Activated CD8-positive, alpha-beta memory T cell treated with anti-CD3 and anti-CD28 coated beads, Interleukin-2, amount 50 U/mL, for 24 hours (primary cell): Measurements from ENCODE around the gene GPS1.

Experiments used
- DNase-seq: peaks from one replicate; pipeline ENCODE4 v3.0.0-alpha.2; 2020; ENCODE audit errors: extremely low read depth

Gene GPS1

DNA sequence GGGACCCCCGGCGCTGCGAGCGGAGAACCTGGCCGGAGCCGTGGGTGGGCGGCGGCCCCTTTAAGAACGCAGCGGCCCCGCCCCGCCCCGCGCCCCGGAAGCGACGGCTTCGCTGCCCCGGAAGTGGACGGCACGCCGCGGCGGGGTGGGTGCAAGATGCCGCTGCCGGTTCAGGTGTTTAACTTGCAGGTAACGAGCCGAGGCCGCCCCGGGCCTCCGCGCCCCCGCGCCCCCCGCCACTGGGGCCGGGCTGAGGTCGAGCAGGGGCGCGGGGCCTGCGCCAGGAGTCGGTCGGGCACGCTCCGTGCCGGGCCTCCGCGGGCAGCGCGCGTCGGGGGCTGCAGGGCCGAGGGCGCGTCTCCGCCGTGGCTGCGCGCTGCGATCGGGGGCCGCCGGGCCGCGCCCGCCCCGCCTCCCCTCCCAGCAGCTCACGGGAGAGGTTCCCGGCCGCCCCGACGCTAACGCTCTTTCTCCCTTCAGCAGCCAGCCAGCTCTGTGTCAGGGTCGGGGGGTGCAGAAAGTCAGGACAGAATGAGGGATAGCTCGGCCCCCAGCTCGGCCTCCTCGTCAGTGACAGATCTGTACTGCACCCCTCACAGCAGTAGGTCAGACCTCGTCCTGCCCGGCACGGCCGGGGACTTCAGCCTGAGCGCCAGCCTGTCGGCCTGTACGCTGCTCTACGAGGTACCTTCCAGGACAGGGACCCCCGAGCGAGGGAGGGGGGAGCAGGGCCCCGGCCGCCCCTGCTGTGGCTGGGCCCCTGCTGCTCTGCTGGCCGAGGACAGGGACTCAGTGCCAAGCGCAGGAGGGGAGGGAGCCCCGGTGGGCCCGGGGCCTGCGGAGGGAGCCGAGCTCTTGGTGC, at the start of gene GPS1, which contains the start of gene RFNG:
Gene GPS1, plus strand, starts transcription at position 123 of the 862 bp plus-strand sequence. Its CDS starts 34 bp downstream, at position 157.
Gene RFNG, minus strand, starts transcription at position 36 of the 862 bp plus-strand sequence. CDS start 45 bp downstream, outside the sequence.
- peak; percentile 63 for DNase-seq

DNA sequence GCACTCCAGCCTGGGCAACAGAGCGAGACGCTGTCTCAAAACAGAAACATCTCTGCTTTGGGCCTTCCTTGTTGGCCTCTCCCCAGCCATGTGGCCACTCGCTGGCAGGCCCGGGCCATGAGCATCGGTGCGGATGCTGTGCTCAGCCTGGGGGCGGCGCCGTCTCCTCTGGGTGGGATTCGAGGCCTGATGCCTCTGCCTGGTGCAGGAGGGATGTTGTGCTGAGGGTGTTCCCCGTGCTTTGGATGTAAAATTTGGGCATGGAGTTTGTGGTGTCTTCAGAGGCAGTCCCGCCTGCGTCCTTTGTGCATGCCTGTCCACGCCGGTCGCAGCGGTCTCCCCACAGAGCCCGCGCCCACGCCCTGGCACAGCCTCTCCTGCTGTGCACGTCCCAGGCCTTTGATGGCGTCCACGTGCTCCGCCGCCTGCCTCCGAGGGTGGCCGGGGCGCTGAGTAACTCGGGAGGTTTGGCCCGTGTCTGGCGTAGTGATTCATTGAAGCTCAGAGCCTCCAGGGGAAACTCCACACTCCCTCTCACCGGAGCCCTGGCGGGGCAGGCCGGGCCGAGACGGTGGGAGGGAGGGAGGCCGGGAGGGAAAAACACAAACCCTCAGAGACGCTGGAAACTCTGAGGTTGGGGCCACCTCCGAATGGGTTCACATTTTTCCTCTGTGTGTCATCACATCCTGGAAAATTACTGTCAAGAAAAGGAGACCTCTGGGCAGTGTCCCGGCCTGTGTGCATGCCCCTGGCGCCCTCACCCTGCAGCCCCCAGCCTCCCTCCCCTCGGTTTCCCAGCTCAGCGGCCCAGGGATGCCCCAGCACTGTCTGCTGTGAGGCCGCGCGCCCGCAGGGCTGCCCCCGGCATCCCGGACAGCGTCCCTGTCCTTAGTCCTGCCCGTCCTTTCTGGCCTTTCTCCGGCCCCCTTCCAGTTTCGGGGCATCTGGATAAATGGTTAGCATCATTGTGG, 48.0 kb upstream of the GPS1 start:
- no peak for DNase-seq

DNA sequence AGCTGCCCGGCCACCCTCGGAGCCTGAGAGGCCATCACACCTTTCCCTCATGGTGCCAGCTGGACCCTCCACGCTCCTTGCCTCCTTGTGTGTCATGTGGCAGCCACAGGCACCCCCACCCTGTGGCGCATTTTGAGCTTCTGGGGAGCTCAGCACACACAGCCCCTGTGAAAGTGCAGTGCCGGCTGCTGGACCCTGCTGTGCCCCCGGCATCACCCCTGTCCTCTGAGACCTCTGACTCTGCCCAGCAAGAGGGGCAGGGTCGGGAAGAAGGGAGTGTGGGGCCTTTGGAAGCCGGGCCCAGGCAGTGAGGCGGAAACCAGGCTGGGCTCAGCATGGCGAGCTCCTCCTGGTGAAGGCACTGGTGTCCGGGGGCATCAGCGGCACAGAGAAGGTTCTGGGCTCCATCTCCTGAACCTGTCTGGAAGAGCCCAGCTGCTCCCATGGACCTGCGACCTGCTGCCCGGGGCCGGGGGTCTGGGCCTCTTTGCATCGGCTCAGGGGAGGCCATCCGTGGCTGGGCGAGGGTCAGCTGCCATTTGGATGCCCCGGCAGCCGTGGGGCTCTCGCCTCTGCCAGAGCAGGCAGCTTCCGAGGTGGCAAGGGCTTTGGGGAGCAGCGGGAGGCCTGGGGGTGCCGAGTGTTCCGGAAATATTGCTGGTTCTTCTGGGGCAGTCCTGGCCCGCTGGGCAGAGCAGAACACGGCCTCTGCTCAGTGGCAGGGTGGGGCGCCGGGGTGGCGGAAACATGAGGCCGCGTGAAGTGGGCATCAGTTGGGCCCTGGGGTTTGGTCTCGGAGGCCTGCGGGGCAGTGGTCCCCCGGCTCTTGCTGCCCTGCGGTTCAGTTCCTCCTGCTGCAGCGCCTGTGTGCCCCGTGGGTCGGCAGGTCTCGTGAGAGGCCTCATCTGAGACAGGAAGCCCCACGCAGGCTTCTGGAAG, 46.9 kb upstream of the GPS1 start:
- no peak for DNase-seq

DNA sequence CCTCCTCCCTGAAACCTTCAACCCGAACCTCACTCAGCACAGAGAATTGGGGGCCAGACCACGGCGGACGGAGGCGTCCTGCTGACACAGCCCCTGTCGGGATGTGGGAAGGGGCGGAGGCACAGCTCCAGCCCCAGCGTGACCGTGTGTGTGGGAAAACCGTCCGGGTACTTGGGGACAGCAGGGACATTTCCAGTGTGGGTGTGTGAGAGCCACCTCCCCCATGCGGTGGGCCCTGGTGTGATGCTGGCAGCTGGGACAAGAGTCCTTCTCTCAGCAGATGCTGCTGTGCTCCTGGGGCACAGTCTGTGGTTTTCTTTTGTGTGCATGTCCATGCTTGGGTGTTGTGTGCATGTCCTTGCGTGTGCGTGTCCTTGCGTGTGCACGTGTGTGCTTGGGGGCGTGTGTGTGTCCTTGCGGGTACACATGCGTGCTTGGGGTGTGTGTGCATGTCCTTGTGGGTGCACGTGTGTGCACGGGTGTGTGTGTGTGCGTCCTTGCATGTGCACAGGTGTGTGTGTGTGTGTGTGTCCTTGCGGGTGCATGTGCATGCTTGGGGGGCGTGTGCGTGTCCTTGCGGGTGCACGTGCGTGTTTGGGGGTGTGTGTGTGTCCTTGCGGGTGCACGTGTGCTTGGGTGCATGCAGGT, 45.9 kb upstream of the GPS1 start:
- no peak for DNase-seq

DNA sequence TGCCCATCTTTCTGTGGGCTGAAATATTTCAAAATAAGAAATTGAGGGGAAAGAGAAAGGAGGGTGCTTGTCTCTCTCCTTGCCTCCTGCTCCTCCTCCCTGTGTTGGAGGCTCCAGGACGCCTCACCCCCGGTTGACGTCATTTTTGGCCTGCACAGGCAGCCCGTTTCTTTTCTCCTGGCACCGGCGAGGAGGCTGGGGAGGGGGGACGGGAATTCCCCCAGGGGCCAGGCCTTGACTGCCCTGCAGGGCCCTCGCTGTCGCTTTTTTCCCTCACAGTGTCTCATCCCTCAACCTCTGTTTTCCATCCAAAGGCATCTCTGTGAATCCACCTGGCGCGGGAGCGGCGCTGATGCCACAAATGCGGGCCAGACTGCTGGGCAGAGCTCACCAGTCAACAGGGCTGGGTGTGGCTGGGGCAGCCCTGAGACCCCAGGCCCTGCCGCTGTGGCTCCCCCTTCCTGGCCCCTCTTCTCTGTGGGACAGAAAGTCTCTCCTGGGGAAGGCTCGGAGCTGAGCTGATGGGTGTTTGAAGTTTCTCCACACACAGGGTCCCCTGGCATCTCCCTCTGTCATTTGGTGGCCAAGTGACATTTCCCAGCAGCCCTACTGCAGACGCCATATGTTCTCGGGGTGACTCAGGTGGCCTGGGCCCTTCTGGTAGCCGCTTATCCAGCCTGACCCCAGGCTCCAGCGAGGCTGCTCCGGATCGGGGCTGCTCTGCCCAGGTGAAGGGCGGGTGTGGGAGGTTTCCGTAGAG, 45.0 kb upstream of the GPS1 start:
- DNase-seq, result no peak

DNA sequence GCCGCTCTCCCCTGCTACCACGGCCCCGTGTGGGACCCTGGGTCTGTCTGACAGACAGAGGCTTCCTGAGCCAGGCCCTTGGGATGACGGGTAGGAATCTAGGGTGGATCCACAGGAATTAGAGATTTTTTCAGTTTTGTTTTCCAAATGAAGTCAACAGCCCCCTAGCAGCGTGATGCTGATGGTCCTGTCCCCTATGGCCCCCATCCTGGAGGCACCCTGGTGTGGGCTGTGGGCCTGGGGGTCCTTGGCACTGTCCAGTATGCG, 44.5 kb upstream of the GPS1 start:
- DNase-seq, result no peak

DNA sequence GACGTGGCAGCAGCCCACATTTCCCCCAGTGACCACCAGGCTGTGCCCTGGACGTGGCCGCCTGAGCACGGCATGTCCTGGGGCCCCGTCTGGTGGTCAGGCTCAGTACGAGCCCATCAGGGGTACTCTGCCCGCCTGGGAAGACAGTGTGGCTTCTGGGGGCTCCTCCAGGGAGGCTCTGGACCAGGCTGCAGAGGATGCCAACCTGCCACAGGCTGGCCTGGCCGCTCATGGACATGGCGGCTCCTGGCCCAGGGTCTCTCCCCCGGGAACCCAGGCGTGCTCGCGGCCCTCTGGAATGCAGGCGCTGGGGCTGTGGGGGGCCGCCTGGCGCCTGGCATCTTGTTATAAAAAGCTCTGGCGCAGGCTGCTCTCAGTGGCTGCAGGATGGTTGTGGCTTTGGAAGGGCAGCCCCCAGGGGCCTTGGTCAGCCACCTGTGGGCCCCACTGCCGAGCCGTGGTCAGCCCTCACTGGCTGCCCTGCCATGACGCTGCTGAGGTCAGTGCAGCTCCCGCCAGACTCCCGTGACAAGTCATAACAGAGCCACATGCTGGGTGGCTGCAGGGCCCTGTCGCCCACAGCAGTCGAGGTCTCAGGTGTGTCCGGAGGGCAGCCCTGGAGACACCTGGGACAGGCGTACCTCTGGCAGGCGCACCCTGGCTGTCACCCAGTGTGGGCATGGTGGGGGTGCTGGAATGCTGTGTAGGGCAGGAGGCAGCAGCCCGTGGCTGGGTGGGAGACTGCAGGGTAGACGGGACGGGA, 44.0 kb upstream of the GPS1 start:
- DNase-seq, result no peak

DNA sequence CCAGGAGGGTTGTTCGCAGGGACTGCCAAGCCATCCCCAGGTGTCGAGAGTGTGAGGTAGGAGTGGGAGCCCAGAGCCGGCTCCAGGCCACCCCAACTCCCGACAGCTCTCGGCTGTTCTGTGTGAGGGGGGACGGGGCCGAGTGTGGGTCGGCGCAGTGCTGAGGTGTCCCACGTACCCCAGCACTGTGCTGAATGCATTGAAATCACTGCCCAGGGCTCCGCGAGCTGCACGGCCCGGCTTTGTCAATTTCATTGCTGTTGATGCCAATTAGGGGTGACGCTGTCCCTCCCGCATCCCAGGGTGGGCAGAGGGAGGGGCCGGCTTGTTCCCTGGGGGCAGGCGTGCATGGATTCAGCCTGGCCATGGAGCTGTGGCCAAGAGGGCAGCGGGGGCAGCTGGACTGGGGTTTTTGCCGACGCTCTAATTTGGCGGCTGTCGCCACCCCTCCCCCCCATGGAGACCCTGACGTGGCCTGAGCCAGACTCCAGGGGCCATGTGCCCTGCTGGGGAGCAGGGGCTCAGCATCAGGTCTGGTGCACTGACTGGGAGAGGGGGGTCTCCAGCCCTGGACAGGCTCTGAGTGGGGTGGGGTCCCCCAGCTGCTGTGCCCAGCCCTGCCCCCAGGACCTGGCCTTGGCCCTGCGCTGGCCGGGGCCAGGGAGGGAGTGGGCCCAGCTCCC, 43.3 kb upstream of the GPS1 start:
- DNase-seq, result no peak

DNA sequence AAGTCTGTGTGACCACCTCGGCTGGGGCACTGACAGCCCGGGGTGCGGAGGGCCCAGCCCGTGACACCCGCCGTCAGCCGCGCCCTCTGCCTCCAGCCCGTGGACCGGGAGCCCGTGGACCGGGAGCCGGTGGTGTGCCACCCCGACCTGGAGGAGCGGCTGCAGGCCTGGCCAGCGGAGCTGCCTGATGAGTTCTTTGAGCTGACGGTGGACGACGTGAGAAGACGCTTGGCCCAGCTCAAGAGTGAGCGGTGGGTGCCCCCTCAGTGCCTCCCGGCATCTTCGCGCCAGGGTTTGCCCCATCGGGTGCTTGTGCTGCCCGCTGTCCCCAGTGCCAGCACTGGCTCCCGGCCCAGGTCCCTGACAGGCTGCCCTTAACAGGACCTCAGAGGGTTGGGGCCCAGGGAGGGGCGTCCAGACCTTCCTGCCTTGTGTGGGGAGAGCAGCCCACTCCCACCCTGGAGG, 42.7 kb upstream of the GPS1 start:
- no peak for DNase-seq

DNA sequence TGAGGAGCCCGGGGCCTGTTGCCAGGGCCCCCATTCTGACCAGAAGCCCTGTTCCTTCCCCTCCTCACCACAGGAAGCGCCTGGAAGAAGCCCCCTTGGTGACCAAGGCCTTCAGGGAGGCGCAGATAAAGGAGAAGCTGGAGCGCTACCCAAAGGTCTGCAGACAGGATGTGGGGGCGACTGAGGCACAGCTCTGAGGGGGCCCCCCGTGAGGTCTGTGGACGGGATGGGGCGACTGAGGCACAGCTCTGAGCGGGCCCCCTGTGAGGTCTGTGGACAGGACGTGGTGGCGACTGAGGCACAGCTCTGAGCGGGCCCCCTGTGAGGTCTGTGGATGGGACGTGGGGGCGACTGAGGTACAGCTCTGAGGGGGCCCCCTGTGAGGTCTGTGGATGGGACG, 42.3 kb upstream of the GPS1 start:
- DNase-seq, result no peak

DNA sequence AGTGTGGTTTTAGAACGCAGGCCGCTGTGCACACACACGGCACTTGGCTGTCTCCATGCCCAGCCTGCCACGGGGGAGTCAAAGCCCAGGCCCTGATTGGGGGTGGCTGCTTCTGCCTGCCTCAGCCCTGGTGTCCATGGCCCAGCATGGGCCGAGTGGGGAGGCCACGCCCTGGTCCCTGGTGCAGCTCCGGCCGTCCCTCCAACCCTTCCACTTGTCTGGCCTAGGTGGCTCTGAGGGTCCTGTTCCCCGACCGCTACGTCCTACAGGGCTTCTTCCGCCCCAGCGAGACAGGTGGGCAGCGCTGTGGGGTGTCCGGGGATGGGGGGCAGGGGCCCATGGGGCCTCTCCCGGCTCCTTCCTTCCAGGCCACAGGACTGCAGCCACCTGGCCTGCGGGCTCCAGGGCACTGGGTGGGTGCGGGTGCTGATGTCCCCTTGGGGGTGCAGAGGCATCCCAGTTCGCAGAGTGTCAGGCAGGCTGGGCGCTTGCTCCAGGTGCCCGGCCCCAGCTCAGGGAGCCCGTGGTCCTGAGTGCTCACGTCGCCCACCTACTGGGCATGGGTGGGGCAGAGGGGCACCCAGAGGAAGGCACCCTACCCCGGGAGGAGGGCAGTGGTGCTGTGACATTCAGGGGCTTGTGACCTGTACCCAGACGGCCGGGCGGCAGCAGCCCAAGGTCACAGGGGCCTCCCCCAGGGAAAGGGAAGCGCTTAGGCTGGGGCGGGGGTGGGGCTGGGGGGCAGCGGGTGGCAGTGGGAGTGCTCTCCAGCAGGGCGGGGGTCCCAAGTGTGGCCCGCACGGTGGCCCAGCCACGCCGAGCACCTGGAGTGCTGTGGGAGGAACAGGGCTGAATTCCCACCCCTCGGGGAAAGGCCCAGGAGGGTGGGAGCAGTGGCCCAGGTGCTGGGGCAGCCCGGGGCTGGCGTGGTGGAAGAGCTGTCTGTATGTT, 40.8 kb upstream of the GPS1 start:
- DNase-seq, result no peak

DNA sequence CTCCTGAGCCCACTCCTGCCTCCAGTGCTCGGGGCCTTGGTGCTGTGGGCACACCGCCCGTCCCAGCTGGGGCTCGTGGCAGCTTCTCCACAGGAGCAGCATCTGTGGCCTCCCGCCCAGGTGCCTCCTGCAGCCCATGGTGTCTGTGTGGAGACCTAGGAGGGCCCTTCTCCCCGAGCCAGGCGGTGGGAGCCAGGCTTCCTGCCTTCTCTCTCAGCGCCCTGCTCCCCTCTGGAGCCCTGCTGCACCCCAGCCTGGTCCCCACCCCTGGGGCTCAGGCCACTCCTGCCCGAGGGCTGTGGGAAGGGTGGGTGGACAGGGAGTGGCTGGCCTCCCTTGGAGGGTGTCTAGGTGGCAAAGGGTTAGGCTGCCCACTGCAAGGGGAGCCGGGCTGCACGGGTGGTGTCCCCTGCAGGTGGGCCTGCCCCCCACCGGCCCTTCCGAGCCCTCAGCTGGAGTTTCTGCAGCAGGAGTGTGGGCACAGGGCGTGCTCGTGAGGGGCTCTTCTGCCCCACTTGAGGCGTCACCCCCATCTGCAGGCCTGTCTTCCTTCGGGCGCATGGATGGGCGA, 40.0 kb upstream of the GPS1 start:
- no peak for DNase-seq

DNA sequence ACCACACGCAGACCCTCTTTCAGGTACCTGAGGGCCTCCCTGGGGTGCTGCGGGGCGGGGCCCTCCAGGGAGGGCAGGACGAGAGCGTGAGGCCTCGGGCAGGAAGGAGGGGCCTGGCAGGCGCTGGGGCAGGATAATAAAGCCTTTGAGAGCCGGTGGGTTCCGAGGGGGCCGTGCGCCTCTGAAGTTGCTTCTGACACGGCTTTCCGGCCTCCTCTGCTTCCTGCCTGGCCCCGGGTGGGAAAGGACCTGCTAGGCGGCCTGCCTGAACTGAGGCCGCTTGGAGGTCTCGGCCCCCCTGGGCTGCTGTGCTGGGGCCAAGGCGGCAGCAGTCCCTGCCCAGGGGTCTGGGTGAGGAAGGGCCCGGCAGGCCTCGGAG, 39.4 kb upstream of the GPS1 start:
- DNase-seq, result no peak

DNA sequence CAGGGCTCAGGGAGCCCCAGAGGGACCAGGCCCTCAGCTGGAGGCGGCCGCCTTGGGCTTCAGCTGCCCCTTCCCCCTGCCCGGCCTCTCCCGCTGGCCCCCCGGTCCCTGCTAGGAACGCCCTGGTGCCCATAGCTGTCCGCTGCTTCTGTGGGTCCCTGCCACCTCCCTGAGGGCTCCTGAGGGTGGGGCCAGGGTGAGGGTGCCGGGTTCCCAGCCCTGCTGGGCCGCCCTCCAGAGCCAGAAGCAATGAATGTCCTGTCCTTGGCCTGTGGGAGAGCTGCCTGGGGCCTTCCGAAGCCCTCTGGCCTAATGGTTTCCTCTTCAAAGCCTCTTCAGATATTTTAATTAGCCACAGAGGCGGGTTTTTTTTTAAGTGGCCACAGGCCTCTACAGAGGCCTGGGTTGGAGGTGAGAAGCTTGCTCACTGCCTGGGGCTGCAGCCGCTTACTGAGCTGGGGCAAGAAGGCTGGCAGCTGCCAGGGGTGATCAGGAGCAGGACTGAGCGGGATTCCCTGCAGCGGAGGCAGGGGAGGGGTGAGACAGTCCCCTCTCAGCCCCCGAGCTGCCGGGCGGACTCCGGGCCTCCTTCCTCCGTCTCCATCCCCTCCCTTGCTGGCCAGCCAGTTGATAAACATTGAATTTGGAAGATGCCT, 38.9 kb upstream of the GPS1 start:
- no peak for DNase-seq

DNA sequence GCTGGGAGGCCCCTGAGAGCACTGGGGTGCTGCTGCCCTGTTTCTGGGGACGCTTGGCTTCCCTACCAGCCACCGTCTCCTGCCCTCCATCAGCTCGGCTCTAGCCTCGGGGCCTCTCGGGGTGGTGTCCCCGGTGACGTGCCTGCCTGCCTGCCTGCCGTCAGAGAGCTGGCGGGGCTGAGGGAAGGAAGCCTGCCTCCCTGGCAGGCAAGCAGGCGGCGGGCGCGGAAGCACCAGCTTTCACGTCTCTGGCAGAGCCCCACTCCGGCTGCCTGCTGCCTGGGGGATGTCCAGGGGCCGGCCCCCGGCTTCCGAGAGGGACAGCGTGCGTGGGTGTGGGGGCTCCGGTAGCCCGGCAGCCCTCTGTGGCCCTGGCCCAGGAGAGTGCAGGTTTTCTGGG, 38.4 kb upstream of the GPS1 start:
- DNase-seq, result no peak

DNA sequence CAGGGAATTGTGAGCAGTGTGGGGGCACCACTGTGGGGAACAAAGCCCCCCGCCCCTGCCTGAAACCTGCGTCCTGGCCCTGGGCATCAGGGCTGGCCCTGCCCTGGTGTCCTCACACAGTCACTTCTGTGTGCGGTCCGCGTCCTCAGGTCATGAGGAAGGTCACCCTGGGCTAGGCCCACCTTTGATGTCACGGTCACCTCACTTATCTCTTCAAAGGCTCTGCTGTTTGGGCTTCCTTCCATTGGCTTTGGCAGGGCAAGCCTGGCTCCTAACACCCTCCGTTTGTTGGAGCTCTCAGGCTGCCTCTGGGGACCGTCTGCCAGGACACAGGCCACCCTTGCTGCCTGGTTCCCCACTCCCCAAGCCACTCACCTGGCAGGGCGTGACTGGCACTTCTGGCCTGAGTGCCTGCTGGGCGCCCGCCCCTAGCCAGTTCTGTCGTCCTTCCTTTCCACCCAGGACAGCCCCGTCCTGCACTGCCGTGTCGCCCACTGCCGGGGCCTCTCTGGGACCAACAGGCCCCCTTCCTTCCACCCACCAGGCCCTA, 37.9 kb upstream of the GPS1 start:
- DNase-seq, result no peak

DNA sequence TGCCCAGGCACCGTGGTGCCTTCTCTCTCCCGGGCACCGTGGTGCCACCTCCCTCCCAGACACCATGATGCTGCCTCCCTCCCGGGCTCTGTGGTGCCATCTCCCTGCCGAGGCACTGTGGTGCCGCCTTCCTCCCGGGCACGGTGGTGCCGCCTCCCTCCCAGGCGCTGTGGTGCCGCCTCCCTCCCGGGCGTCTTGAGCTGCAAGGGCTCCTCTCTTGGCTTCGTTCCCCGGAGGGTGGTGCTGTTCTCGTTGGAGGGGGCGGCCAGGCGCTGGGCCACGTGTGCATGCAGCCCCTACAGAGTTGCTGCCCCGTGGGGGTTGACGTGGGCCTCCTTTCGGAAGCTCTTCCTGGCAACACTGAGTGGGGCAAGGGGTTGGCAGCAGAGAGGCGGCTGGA, 37.3 kb upstream of the GPS1 start:
- DNase-seq, result no peak
